K562 (cell line): ENCODE data around the gene TMCC1.

Experiments
- CTCF ChIP-seq, 3 experiments: IDR thresholded peaks in 2 of 3; conservative IDR thresholded peaks in 1 of 3; 2 replicates each; pipeline ENCODE4 v1.5.1; 2011 to 2012; ENCODE audit warnings: low read length in 3 of 3, mild to moderate bottlenecking in 3 of 3, control low read depth in 2 of 3, improper control_type of control experiment in 1 of 3, inconsistent platforms in 1 of 3, low read depth in 1 of 3, mixed read lengths in 1 of 3, moderate library complexity in 1 of 3; ENCODE audit not compliant: insufficient read depth in 2 of 3
- EP300 ChIP-seq: IDR thresholded peaks from 2 replicates; pipeline ENCODE4 v1.6.1; 2012; ENCODE audit warnings: low read length, improper control_type of control experiment
- MGA ChIP-seq: fragments of 450-650 bp; IDR thresholded peaks from 2 replicates; pipeline ENCODE4 v1.6.1; 2016; ENCODE audit warnings: mild to moderate bottlenecking, moderate library complexity
- SIN3A ChIP-seq, 2 experiments: fragments of 150-350 bp in 1 of 2; IDR thresholded peaks; 2 replicates each; pipeline ENCODE4 v1.6.1; 2011 to 2016; ENCODE audit warnings: borderline replicate concordance in 2 of 2, low read depth in 2 of 2, low read length in 2 of 2, mild to moderate bottlenecking in 2 of 2, moderate library complexity in 2 of 2; ENCODE audit not compliant: control insufficient read depth in 1 of 2
- SMARCB1 ChIP-seq: IDR thresholded peaks from 2 replicates; pipeline ENCODE4 v1.6.1; 2011; ENCODE audit warnings: improper control_type of control experiment, low read depth; ENCODE audit not compliant: insufficient read length
- SMC3 ChIP-seq: conservative IDR thresholded peaks from 2 replicates; pipeline ENCODE4 v1.6.1; 2011; ENCODE audit warnings: low read depth, low read length, improper control_type of control experiment; ENCODE audit not compliant: insufficient read depth
- ZNF785 ChIP-seq: fragments of 250-450 bp; sonication (Bioruptor Pico); IDR thresholded peaks from 2 replicates; pipeline ENCODE4 v1.4.0; 2020; ENCODE audit warnings: mild to moderate bottlenecking

- TF ChIP-seq MGA (no peak), SMARCB1 (no peak), SMC3 (no peak), ZNF785 (no peak), EP300 (no peak), SIN3A (IDR thresholded peaks at IDR 0.05; ENCODE audit: borderline replicate concordance in 2 of 2, control insufficient read depth in 1 of 2, low read depth in 2 of 2, low read length in 2 of 2) (no peak), CTCF (IDR thresholded peaks at IDR 0.05 in 2 of 3, conservative IDR thresholded peaks at IDR 0.05 in 1 of 3; ENCODE audit: insufficient read depth in 2 of 3, low read depth in 1 of 3, low read length in 3 of 3) (no peak)
These were observed 291.2 kb downstream of the TMCC1 start for GRCh38 chr3:129602309-129602708.
